ENCODE results near the gene PICALM. TPM values are rescaled to one million over a fixed set of nuclear protein-coding genes. Genes with fewer than 3 reads are reported as not detected.

PICALM gene
- total and polyA plus RNA-seq, 2 of the 8 experiments (the other 6 are each of a cell fraction or from before 2014, with no cell fraction given), result 69.4 to 71.3 TPM

DNA sequence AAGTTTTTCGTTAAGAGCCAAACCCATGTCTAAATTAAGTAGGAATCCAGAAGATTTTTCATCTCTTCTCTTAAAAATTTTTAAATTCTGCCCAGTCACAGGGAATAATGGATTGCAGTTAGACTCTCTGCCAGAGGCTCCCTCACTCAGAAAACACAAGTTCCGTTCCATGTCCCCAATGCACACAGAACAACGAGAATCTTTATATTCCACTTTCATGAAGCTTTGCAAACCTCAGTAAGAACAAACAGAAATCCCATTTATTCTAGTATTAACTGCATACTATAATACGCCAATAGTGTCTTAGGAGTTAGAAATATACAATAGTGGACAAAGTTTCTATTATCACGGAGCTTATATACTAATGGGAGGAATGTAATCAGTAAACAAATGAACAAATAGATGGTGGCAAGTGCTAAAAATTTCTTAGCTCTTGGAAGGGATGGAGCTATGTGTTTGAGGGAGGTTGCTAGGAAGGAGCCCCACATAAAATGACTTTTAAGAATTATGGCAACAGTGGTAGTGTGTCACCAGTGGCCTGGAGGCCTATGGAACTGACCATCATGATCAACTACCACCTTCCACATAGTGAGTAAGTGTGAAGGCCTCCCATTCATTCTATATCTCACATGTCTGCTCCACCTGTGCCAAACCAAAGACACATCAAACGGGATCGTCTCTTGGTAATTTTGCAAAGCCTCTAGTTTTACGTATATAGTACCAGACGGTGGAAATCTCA, 24.9 kb downstream of the PICALM start (continued):
- no peak for TF ChIP-seq TAF7 (optimal IDR thresholded peaks at IDR 0.05; ENCODE audit: borderline replicate concordance, low read depth, low read length)
- no peak for TF ChIP-seq SP4 (IDR thresholded peaks at IDR 0.05; ENCODE audit: low read length)
- TF ChIP-seq ZNF274 (IDR thresholded peaks at IDR 0.05; ENCODE audit: borderline replicate concordance, extremely low read depth, low read length), result no peak
- TF ChIP-seq FOSL1 (IDR thresholded peaks at IDR 0.05; ENCODE audit: insufficient read depth, low read depth, low read length), result no peak
- TF ChIP-seq BCL11A (IDR thresholded peaks at IDR 0.05; ENCODE audit: low read depth in 2 of 2, low read length in 2 of 2), result no peak
- no peak for TF ChIP-seq POU5F1 (IDR thresholded peaks at IDR 0.05; ENCODE audit: low read depth, low read length)

Measured in H1 (cell line).